Middle frontal gyrus (tissue), 1 donor: Measurements from ENCODE around the gene MAP4K3.
"Not testable (repeated sequence)": the region's sequence is repeated elsewhere in the genome, so short reads cannot be mapped to it uniquely, and the experiment has no call there.

ENCODE experiments used
- DNase-seq: peaks from one replicate; pipeline ENCODE4 v3.0.0-alpha.2; 2015; ENCODE audit warnings: low spot score; ENCODE audit errors: extremely low spot score

MAP4K3 gene

DNA sequence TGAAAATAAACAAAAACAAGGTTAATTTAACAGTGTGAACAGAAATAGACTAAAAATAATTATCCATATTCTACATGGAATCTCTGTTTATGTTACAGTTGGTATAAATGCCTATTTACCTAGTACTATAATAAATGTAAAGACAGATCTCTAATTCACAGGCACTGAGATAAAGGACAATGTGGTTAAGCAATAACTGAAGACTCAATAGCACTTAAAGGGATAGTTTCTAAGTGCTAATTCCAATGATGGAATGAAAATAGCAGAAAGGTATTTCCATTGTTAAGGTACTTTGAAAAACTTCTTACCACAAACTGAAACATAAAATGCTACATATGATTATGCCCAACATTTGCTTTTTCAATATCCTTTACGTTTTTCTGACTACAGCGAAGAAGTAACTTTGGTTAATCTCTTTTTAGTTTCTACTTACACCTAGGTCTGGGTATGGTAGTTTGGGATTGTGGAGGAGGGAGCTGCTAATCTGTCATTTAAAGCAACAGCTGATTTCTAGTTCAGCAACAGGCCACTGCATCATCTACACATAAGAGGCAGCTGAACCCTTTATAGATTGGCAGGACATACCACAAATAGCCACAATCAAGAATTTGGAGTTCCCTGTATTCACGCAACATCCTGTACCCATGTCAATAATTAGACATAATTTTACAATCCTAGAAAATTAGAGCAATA lies 27.2 kb downstream of the MAP4K3 start:
- no peak for DNase-seq

DNA sequence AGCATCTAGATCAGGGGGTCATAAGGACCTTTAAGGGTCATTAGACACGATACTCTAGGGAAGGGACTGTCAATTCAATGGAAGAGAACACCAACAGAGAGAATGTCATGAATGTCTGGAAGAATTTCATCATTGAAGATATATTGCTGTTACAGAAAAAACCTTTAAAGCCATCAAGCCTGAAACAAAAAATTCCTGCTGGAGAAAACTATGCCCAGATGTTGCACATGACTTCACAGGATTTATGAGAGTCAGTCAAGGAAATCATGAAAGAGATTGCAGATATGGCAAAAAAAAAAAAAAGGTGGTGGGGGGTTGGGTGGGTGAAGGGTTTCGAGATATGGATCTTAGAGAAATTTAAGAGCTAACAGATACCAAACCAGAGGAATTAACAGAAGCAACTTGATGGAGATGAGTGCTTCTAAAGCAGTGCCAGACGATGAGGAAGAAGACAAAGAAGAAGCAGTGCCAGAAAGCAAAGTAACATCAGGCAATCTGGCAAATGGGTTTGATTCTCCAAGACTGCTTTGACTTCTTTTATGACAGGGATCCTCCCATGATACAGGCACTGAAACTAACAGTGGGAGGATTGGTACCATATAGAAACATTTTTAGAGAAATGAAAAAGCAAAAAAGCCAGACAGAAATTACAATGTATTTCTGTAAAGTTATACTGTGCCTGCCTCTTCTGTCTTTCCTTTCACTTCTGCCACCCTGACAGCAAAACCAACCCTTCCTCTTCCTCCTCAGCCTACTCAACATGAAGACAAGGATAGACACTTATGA lies 28.5 kb downstream of the MAP4K3 start:
- no peak for DNase-seq

DNA sequence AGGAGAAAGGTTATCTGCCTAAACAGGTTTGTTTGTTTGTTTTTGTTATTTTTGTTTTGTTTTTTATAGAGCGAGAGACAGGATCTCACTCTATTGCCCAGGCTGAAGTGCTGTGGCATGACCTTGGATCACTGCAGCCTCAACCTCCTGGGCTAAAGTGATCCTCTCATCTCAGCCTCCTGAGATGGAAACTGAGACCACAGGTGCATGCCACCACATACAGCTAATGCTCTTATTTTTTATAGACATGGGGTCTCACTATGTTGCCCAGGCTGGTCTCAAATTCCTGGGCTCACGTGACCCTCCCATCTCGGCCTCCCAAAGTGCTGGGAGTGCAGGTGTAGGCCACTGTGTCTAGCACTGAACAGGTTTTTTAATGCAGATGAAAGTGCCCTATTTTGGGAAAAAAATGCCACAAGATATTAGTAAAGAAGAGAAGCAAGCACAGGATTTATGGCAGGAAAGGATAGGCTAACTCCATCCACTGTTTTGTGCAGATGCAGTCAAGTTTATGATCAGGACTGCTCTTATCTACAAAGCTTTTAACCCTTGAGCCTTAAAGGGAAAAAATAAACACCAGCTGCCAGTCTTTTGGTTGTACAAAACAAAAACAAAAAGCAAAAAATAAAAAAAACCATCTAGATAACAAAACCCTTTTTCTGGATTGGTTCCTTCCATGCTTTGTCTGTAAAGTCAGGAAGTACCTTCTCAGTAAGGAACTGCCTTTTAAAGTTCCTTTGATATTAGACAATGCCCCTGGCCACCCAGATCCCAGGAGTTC lies 29.4 kb downstream of the MAP4K3 start:
- no peak for DNase-seq

DNA sequence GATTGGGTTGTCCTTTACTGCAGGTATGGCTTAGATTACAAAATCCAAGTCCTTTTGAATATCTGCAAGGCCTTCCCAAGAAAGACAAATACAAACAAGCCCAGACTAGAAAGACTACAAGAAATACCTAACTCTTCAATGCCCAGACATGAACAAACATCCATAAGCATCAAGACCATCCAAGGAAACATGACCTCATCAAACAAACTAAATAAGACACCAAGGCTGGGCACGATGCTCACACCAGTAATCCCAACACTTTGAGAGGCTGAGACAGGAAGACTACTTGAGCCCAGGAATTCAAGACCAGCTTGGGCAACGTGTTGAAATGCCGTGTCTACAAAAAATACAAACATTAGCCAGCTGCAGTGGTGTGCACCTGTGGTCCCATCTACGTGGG lies 31.7 kb downstream of the MAP4K3 start:
- DNase-seq, result no peak

DNA sequence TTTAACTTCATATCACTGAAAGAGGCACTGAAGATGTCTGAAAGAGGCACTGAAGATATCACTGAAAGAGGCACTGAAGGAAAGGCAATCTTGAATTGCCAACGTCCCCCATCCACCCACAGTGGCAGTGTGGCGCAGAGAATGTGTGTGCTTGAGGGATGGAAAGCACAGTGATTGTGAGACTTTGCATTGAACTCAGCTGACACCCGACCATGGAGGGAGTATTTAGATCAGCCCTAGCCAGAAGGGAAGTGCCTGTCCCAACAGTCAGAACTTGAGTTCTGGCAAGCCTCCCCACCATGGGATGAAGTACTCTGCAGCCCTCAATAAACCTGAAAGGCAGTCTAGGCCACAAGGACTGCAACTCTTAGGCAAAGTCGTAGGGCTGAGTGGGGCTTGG lies 33.8 kb downstream of the MAP4K3 start:
- no peak for DNase-seq

DNA sequence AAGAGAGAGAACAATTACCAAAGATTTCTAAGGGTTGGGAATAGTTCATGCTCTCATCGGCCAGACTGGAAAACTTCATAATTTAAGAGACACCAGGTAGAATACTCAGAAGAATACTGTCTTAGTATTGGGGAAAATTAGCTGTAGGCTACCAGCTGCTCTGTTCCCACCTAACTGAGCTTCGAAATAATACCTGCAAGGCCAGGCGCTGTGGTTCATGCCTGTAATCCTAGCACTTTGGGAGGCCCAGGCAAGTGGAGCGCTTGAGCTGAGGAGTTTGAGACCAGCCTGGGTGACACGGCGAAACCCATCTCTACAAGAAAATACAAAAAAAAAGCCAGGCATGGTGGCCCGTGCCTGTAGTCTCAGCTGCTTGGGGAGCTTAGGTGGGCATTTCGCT lies 35.8 kb downstream of the MAP4K3 start:
- no peak for DNase-seq

DNA sequence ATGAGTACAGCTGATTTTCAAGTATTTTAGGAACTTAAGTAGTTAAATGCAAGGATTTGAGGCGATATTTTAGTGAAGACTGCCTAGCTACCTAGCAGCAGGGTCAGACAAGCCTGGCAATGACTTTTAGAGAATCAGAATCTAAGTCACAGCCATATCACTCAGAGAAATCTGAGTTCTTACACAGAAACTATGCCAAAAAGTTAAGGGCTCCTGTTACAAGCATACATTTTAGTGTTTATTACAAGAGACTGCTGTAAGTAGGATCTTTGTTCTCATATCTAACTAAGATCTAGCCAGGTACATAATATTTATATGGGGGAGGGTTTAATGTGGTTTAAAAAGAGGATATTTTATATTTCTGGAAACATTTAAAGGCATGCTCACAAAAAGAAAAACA lies 37.5 kb downstream of the MAP4K3 start:
- DNase-seq, result no peak

DNA sequence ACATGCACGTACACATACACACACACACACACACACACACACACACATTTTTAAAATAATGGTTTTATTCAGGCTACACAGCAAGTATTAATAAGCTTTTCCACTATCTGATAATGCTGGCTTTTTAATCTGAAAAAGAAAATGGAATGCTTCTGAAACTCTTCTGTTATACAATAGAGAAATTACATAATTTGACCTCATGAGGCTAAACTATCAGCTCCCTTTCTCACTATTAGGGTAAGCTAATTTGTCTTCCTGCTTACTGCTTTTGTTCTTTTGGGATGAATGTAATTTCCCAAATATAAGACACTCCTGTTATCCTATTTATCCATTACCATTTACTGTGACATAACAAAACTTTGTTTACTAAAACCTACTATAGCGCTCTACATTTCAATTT lies 41.8 kb downstream of the MAP4K3 start:
- DNase-seq, result no peak

DNA sequence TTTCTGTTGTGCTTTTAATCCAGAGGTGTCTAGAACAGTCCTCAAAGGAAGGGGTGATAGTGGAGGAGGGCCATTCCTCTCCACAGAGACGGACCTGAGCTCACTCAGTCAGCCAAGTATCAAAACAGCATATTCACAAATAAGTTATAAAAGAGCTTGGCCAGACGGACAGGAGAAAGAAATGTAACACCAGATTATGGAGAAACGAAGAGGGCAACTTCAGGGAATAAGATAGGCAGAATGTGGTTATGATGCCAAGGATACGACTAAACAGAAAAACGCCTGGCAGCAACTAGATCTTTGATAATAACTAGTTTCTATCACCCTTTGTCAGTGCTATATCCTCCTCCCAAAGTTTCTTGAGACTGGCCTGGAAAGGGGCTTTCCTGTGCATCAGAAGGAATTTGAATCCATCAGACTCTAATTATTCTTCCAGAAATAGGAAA lies 42.5 kb downstream of the MAP4K3 start:
- DNase-seq, result no peak

DNA sequence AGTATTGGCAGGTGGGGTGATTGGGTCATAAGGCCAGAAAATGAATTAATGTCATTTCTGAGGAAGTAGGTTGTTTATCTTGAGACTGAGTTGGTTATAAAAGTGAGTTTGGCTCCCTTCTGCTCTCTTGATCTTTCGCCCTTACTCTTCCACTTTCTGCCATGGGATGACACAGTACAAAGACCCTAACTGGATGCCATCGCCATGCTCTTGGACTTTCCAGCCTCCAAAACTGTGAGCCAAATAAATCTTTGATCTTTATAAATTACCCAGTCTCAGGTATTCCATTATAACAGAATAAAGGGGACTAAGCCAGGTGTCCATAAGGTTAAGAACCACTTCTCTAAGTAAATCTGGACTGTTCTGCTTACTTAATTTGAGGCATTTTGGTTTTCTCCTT lies 44.4 kb downstream of the MAP4K3 start:
- no peak for DNase-seq

DNA sequence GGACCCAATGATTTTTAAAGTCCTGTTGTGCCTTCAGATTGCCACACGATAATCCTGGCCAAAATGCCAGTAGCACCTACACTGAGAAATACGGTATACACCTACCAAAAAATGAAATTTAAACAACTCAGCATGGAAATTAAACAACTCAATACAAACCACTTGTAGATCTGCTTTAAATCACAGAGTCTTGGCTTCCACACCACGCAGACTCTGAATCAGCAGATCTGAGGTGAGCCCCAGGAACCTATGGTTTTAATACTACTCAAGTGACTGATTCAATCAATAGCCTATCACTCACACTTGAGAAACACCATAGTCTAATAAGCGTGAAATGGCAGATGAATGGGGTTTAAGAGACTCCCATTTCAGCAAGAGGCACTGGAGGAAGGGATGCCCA lies 46.9 kb downstream of the MAP4K3 start:
- no peak for DNase-seq

DNA sequence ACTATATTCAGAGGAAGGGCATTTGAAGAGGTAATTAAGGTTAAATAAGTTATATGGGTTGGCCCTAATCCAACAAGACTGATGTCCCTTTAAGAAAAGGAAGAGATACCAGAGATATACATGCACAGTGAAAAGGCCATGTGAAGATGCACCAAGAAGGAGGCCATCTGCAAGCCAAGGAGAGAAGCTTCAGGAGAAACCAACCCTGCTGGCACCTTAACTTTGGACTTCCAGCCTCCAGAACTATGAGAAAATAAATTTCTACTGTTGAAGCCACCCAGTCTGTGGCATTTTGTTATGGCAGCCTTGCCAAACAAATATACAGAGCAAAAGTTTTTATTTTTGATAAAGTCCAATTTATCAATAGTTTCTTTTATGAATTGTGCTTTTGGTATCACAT lies 51.0 kb downstream of the MAP4K3 start:
- DNase-seq, result no peak

DNA sequence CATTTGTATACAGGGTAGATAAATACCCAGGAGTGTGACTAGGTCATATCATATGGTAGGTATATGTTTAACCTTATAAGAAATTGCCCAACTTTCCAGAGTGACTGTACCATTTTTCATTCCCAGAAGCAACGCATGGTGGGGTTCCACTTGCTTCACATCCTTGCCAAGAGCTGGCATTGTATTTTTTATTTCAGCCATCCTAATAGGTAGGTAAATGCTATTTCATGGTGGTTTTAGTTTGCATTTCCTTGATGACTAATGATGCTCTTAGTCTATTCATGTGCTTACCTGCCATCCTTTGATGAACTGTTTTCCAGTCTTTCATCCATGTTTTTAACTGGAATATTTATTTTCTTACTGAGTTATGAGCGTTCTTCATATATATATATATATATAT lies 51.9 kb downstream of the MAP4K3 start:
- DNase-seq, result no peak

DNA sequence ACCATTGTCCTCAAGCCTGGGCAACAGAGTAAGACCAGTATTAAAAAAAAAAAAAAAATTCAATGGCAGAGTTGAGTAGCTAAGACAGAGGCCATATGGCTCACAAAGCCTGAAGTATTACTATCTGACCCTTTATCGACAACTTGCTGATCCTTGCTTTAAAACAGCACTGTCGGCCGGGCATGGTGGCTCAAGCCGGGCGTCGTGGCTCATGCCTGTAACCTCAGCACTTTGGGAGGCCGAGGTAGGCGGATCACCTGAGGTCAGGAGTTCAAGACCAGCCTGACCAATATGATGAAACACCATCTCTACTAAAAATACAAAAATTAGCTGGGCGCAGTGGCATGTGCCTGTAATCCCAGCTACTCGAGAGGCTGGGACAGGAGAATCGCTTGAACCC lies 53.0 kb downstream of the MAP4K3 start:
- DNase-seq, result not testable (repeated sequence)

DNA sequence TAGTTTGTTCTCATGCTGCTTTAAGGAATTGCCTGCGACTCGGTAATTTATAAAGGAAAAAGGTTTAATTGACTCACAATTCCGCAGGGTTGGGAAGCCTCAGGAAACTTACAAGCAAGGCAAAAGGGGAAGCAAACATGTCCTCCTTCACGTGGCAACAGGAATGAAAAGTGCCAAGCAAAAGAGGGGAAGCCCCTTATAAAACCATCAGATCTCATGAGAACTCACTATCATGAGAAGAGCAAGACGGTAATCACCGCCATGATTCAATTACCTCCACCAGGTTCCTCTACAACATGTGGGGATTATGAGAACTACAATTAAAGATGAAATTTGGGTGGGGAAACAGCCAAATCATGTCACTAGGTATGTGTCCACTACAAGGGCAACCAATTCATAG lies 53.9 kb downstream of the MAP4K3 start:
- DNase-seq, result no peak

DNA sequence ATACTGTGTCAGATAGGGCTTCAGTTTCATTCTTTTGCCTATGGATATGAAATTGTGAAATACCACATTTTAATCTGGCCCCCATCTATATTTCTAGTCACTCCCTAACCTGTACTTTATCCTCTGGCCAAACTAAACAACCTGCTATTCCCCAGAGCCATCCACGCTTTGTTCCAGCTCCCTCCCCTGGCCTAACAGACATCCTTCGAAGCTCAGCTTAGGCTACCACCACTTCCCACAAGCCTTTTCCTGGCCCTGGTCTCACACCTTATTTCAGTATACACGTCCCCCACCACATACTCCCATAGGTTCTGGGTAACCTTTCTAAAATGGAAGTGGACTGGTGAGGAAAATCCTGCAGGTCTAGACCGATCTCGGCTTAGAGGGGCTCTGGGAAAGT lies 55.4 kb downstream of the MAP4K3 start:
- DNase-seq, result no peak

DNA sequence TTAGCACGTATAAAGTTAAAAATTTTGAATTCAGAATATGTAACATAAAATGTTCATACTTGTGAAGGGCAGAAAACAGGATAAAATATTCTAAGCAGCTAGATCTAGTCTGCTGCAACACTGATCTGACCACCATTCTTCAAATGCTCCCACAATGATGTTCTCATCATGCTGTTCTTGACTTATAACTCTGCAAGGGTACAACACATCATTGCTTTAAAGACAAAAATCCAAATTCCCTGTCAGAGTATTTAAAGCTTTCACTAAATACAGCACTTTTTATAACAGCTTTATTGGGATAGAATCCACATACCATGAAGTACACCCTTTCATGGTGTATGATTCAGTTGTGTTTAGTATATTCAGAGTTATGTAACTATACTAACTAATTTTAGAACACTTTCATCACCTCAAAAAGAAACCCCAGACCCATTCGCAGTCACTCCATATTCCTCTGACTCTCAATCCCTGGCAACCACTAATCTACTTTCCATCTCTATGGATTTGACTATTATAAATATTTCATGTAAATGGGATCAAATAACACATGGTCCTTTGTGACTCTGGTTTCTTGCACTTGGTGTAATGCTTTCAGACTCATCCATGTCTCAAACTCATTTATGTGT lies 56.4 kb downstream of the MAP4K3 start:
- DNase-seq, result no peak

DNA sequence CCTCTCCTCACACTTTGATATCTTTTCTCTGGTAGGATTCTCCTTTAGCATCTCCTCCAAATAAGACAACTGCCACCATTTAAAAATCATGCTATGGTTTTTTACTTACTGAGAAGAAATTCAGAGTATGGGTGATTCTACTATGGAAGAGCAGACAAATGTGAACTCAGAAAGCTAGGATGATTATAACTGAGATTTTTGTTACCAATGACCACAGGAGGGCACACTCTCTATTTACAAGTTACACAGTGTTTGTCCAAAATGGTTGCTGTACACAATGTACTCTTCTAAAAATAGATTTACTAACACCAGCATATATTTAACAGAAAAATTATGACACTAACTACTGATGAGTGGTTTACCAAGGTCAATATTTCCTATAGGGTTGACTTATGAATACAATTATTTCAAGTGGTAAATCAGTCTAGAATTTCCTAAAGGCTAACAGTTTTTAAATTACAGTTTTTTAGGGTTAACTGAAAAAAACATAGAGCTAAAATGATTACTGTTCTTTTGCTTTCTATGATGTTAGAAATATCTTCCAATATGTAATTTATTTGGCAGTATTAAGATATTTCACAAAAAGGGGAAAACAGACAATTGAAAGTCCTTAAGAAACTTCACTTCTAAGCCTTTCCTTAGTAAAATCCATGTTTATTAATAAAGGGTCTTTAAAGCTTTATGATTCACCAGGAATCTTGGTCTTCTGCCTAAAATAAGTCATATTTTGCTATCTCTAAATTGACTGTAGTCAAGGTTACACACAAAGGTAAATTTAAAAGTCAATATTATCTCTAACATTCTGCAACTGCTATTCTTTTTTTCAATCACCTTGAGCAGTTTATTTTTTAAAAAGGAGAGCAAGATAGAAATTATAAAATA lies 57.2 kb downstream of the MAP4K3 start:
- no peak for DNase-seq

DNA sequence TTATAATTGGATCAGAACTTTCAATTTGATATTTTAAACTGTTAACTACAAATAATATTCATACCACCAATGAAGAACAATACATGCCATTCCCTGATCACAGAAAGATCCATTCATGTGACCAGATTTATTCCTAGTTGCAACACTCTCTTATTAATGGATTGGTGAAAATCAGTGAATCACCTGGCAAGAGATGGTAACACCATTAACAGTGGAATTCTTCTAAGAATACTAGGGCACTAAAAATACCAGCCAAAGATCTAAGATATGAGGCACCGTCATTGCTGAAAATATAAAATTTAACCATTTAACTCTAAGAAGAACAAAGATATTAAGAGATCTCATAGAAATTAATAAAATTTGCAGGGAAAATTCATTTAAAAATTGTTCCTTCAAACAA lies 58.1 kb downstream of the MAP4K3 start:
- DNase-seq, result no peak

DNA sequence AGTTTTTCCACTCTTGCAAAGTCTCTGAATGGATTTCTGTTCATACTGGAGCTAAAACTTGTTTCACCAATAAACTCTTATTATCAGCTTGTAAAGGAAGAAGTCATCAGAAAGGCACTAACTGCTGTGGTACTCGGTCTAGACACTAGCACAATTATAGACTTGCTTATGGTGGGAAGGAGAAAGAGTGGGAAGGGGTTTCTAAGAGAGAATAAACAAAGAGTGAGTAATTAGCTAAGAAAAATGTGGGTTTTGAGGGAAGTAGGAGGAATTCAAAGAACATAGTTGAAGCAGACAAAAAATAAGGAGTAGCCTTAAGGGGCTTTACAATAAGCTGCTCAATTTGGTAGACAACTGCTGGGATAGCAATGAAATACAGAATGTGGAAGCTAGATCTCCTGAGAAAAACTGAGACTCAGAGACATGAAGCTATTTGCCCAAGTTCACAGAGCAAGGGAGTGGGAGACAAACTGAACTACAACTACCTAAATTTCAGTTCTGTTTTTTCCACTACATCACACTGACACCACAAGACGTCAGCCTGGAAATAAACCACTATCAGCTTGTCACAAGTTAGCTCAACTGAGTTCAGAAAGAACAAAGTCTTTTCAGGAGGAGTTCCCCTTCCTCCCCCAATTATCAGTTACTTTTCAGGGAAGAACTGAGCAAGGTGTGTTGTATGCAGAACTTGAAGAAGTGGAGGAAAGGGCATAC lies 59.7 kb downstream of the MAP4K3 start:
- DNase-seq, result no peak
